WTC11 (cell line): ENCODE measurements around the gene SLC2A5. TPM values are rescaled to one million over a fixed set of nuclear protein-coding genes. Genes with fewer than 3 reads are reported as not detected.

ENCODE experiments used
- ATAC-seq: fragments of 200-7000 bp; cut with Tn5 transposase; 2 replicates; pipeline ENCODE4 v1.10.0; 2021; ENCODE audit warnings: mild to moderate bottlenecking, moderate library complexity
- CTCF ChIA-PET: fragments of 300-600 bp; sonication (Branson Sonifier 250); formaldehyde crosslinking; loops from one replicate; lab custom pipeline; 2021; ENCODE audit warnings: antibody characterized with exemption; lab: Charles Lee
- POLR2A ChIA-PET: fragments of 350-600 bp; sonication (Branson Sonifier 250); formaldehyde crosslinking; loops from one replicate; lab custom pipeline; 2021; ENCODE audit warnings: antibody characterized with exemption; lab: Charles Lee
- DNase-seq: peaks from one replicate; pipeline ENCODE4 v3.0.0; 2021; ENCODE audit warnings: low spot score
- H3K27ac Mint-ChIP-seq: 2 replicates; pipeline ENCODE4 v1.8.0; 2021; ENCODE audit warnings: mixed read lengths
- H3K27me3 Mint-ChIP-seq: 2 replicates; pipeline ENCODE4 v1.8.0; 2021; ENCODE audit warnings: low read depth, mild to moderate bottlenecking, moderate library complexity, mixed read lengths
- H3K36me3 Mint-ChIP-seq: 2 replicates; pipeline ENCODE4 v1.8.0; 2021; ENCODE audit warnings: mixed read lengths
- H3K4me1 Mint-ChIP-seq: 2 replicates; pipeline ENCODE4 v1.8.0; 2022; ENCODE audit warnings: mixed read lengths
- H3K4me3 Mint-ChIP-seq: 2 replicates; pipeline ENCODE4 v1.8.0; 2021; ENCODE audit warnings: mild to moderate bottlenecking, moderate library complexity, mixed read lengths
- H3K9me3 Mint-ChIP-seq: 2 replicates; pipeline ENCODE4 v1.8.0; 2021; ENCODE audit warnings: mixed read lengths
- ATF1 ChIP-seq: sonication (generic); formaldehyde crosslinking; IDR thresholded peaks from 2 replicates; pipeline ENCODE4 v1.8.1; 2023; ENCODE audit warnings: mild to moderate bottlenecking, moderate library complexity, missing genetic modification reagents
- ELF4 ChIP-seq: sonication (generic); formaldehyde crosslinking; IDR thresholded peaks from 2 replicates; pipeline ENCODE4 v1.8.1; 2022; ENCODE audit warnings: low read depth, mild to moderate bottlenecking, moderate library complexity, missing genetic modification reagents
- EMX1 ChIP-seq: fragments of 250-450 bp; sonication (Bioruptor Pico); IDR thresholded peaks from 2 replicates; pipeline ENCODE4 v1.8.0; 2021; ENCODE audit warnings: mild to moderate bottlenecking
- FOXP4 ChIP-seq: sonication (generic); formaldehyde crosslinking; IDR thresholded peaks from 2 replicates; pipeline ENCODE4 v1.8.0; 2022; ENCODE audit warnings: mild to moderate bottlenecking, missing genetic modification reagents
- GABPB1 ChIP-seq: sonication (generic); formaldehyde crosslinking; IDR thresholded peaks from 2 replicates; pipeline ENCODE4 v1.8.1; 2023; ENCODE audit warnings: mild to moderate bottlenecking, missing genetic modification reagents
- HMGA2 ChIP-seq: fragments of 250-450 bp; sonication (Bioruptor Pico); IDR thresholded peaks from 2 replicates; pipeline ENCODE4 v1.4.0; 2021; ENCODE audit warnings: mild to moderate bottlenecking, moderate library complexity
- IRF1 ChIP-seq: sonication (generic); formaldehyde crosslinking; IDR thresholded peaks from 2 replicates; pipeline ENCODE4 v1.8.0; 2023; ENCODE audit warnings: missing genetic modification reagents
- IRF2 ChIP-seq: sonication (generic); formaldehyde crosslinking; IDR thresholded peaks from 2 replicates; pipeline ENCODE4 v1.8.0; 2022; ENCODE audit warnings: low read depth, missing genetic modification reagents, borderline replicate concordance
- KAT7 ChIP-seq: sonication (generic); formaldehyde crosslinking; IDR thresholded peaks from 2 replicates; pipeline ENCODE4 v1.8.1; 2023; ENCODE audit warnings: missing genetic modification reagents, mild to moderate bottlenecking, borderline replicate concordance
- MAX ChIP-seq: sonication (generic); formaldehyde crosslinking; IDR thresholded peaks from 2 replicates; pipeline ENCODE4 v1.8.0; 2022; ENCODE audit warnings: mild to moderate bottlenecking, missing genetic modification reagents
- SP1 ChIP-seq: sonication (generic); formaldehyde crosslinking; conservative IDR thresholded peaks from 2 replicates; pipeline ENCODE4 v1.8.1; 2022; ENCODE audit warnings: missing genetic modification reagents
- STAT6 ChIP-seq: sonication (generic); formaldehyde crosslinking; conservative IDR thresholded peaks from 2 replicates; pipeline ENCODE4 v1.8.1; 2023; ENCODE audit warnings: mild to moderate bottlenecking, low read depth, missing genetic modification reagents, moderate library complexity
- ZNF121 ChIP-seq: sonication (generic); formaldehyde crosslinking; IDR thresholded peaks from 2 replicates; pipeline ENCODE4 v1.8.0; 2023; ENCODE audit warnings: missing genetic modification reagents
- ZNF138 ChIP-seq: sonication (generic); formaldehyde crosslinking; conservative IDR thresholded peaks from 2 replicates; pipeline ENCODE4 v1.8.1; 2022; ENCODE audit warnings: mild to moderate bottlenecking, moderate library complexity, missing genetic modification reagents
- ZNF281 ChIP-seq: sonication (generic); formaldehyde crosslinking; IDR thresholded peaks from 2 replicates; pipeline ENCODE4 v1.8.0; 2023; ENCODE audit warnings: mild to moderate bottlenecking, missing genetic modification reagents
- total RNA-seq: library from RNA; stranded (reverse); gene quantifications from 3 replicates; pipeline ENCODE4 v1.2.3, GENCODE V29; 2021

SLC2A5 gene
- total RNA-seq, 1 experiment from 2014 or later = 0.04 TPM

- peaks cover 13% of the 10 kb centered on the region for H3K4me1 Mint-ChIP-seq
- H3K9me3 Mint-ChIP-seq = no peaks in the 10 kb centered on the region
- ChIA-PET CTCF (interaction anchor here (0.6 to 1.0 kb wide), 3 partner anchors 29 to 68 kb away, joined by 3 to 4 read pairs (median 3); no protein-coding TSS in a partner anchor), POLR2A (interaction anchor here (0.6 kb wide), 1 partner anchor 95 kb away, joined by 4 read pairs; no protein-coding TSS in a partner anchor)
- ATAC-seq (no peak), DNase-seq (no peak)
- H3K27ac Mint-ChIP-seq = 0 out of 2 replicates have a peak overlapping the region, but pooled peaks have one; percentile 33
- H3K36me3 Mint-ChIP-seq = no peaks in the 10 kb centered on the region
- no peaks in the 10 kb centered on the region for H3K27me3 Mint-ChIP-seq
- no peak for TF ChIP-seq ZNF138 (CRISPR knock-in tag)
- no peak for TF ChIP-seq KAT7 (CRISPR knock-in tag)
- no peak for TF ChIP-seq ATF1 (CRISPR knock-in tag)
- no peak overlapping the region for H3K4me3 Mint-ChIP-seq
Measured at GRCh38 chr1:9073143-9073542, 3.7 kb upstream of the SLC2A5 start.

- DNase-seq = no peak
- TF ChIP-seq MAX (CRISPR knock-in tag) = no peak
- TF ChIP-seq STAT6 = no peak
- no peak for TF ChIP-seq FOXP4 (CRISPR knock-in tag)
- TF ChIP-seq SP1 = no peak
- no peak for TF ChIP-seq EMX1 (CRISPR knock-in tag)
- Mint-ChIP-seq H3K36me3 (no peaks in the 10 kb centered on the region), H3K9me3 (no peaks in the 10 kb centered on the region), H3K4me1 (peaks cover 13% of the 10 kb centered on the region), H3K27me3 (no peaks in the 10 kb centered on the region), H3K27ac (no peak overlapping the region), H3K4me3 (no peak overlapping the region)
- ChIA-PET CTCF (interaction anchor here (0.9 to 1.5 kb wide), 2 partner anchors 67 to 195 kb away, joined by 3 to 4 read pairs; no protein-coding TSS in a partner anchor), POLR2A (no interaction called here)
- peak; percentile 47 for ATAC-seq
Measured at GRCh38 chr1:9071554-9072235, 2.3 kb upstream of the SLC2A5 start.

GRCh38 chr1:9070486-9070885 lies 1.1 kb upstream of the SLC2A5 start:
- Mint-ChIP-seq H3K27ac (no peak overlapping the region), H3K36me3 (no peaks in the 10 kb centered on the region), H3K4me1 (peaks cover 13% of the 10 kb centered on the region), H3K27me3 (no peaks in the 10 kb centered on the region), H3K9me3 (no peaks in the 10 kb centered on the region), H3K4me3 (no peak overlapping the region)
- ATAC-seq = no peak
- POLR2A ChIA-PET = interaction anchor here (0.7 kb wide), 1 partner anchor 36 kb away, joined by 9 read pairs; no protein-coding TSS in a partner anchor
- TF ChIP-seq ZNF281 (CRISPR knock-in tag) (no peak), GABPB1 (CRISPR knock-in tag) (no peak)
- CTCF ChIA-PET = interaction anchor here (0.6 to 1.5 kb wide), 4 partner anchors 12 to 127 kb away, joined by 3 to 6 read pairs (median 4); no protein-coding TSS in a partner anchor
- DNase-seq = no peak

- CTCF ChIA-PET = no interaction called here
- no peak for ATAC-seq
- no peak overlapping the region for H3K4me3 Mint-ChIP-seq
Measured at GRCh38 chr1:9068981-9069325, 482 bp downstream of the SLC2A5 start.

More at GRCh38 chr1:9068981-9069325, 482 bp downstream of the SLC2A5 start:
- no peak for DNase-seq
- Mint-ChIP-seq H3K27ac (peak overlapping the region; percentile 2; the same call in 1 of the 2 replicates), H3K9me3 (no peaks in the 10 kb centered on the region), H3K27me3 (no peaks in the 10 kb centered on the region), H3K4me1 (peaks cover 23% of the 10 kb centered on the region), H3K36me3 (no peaks in the 10 kb centered on the region)
- POLR2A ChIA-PET = no interaction called here
- TF ChIP-seq ZNF121 (CRISPR knock-in tag) = no peak
- TF ChIP-seq IRF1 (CRISPR knock-in tag) = no peak
- TF ChIP-seq ELF4 (CRISPR knock-in tag) = no peak
- TF ChIP-seq IRF2 (CRISPR knock-in tag) = no peak
- TF ChIP-seq HMGA2 (CRISPR knock-in tag) = no peak
